ENCODE measurements around the gene OR13C5. TPM values are rescaled to one million over a fixed set of nuclear protein-coding genes. Genes with fewer than 3 reads are reported as not detected.

Gene OR13C5, protein sequence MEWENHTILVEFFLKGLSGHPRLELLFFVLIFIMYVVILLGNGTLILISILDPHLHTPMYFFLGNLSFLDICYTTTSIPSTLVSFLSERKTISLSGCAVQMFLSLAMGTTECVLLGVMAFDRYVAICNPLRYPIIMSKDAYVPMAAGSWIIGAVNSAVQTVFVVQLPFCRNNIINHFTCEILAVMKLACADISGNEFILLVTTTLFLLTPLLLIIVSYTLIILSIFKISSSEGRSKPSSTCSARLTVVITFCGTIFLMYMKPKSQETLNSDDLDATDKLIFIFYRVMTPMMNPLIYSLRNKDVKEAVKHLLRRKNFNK
- not detected in 2 replicates for total RNA-seq

GRCh38 chr9:104599313-104599712 lies at the start of gene OR13C5:
Gene OR13C5 (minus strand): TSS chr9:104599413. CDS start chr9:104599413, 0 bp downstream.

DNA sequence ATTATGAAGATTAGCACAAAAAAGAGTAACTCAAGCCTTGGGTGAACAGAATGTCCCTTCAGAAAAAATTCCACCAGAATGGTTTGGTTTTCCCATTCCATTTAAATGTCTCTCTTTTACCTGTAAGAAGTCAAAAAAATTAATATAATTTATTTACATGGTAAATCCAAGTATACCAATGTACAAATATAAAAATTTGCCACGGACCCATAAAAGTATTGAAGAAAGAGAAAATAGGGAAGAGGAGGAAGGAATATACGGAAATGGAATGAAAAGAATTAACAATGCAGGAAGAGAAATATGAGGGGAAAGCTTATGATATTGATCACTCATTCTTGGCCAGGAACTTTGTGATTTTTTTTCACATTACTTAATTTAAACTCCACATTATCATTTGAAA lies 18.9 kb upstream of the OR13C5 start, which contains the start of gene OR13C9:
Gene OR13C9 (minus strand): TSS at position 101 of the 400 bp plus-strand sequence. CDS start 0 bp downstream, at position 101.

DNA sequence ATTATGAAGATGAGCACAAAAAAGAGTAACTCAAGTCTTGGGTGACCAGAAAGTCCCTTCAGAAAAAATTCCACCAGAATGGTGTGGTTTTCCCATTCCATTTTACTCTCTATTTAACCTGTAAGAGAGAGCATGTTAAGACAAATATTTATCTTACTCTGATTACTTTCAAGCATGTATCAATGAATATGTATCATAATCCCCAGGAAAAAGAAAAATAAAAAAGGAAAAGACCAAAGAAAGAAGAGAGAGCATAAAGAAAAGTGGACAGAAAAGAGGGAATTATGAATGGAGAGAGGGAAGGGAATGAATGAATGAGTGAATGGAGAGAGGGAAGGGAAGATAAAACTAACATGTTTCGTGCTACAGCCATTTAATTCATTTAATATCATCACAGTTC lies 6.3 kb upstream of the OR13C5 start, which contains the start of gene OR13C2:
Gene OR13C2 (minus strand): TSS at position 101 of the 400 bp plus-strand sequence. CDS start 0 bp downstream, at position 101.

DNA sequence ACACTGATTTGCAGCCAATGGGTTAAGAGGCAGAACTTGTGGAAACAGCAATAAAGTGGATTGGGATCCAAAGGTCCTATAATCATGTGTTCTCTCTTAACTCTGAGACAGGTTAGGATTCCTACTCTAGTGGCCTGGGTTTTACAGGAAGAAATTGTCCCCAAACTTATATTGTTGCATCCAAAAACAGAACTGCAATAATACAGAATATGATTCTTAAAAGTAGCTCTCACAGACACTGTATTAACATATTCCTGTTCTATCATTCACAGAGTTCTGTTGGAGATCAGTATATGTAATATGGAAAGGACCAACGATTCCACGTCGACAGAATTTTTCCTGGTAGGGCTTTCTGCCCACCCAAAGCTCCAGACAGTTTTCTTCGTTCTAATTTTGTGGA lies 30.3 kb downstream of the OR13C5 start, which contains the start of gene OR13C8:
Gene OR13C8 (plus strand): TSS at position 301 of the 400 bp plus-strand sequence. CDS start 0 bp downstream, at position 301.

Other genes starting within 250 kb of the OR13C5 start
- not detected in 2 replicates for gene OR13F1, start 95.2 kb downstream of the OR13C5 start, total RNA-seq
- not detected in 2 replicates for gene OR13C4, start 72.2 kb downstream of the OR13C5 start, total RNA-seq
- gene OR13C3, start 62.6 kb downstream of the OR13C5 start, total RNA-seq = not detected in 2 replicates
- gene OR13C8, start 30.2 kb downstream of the OR13C5 start, total RNA-seq = not detected in 2 replicates
- gene OR13C2, start 6.2 kb upstream of the OR13C5 start, total RNA-seq = not detected in 2 replicates
- not detected in 2 replicates for gene OR13C9, start 18.8 kb upstream of the OR13C5 start, total RNA-seq
- gene OR13D1, start 95.1 kb upstream of the OR13C5 start, total RNA-seq = not detected in 2 replicates
- 17.4 and 24.9 TPM in 2 replicates for gene NIPSNAP3A, start 148.3 kb upstream of the OR13C5 start, total RNA-seq
- under 0.01 and 0.43 TPM in 2 replicates for gene NIPSNAP3B, start 164.7 kb upstream of the OR13C5 start, total RNA-seq

Measured in nasal cavity respiratory epithelium epithelial cell of viscerocranial mucosa (primary cell).